ENCODE data around the gene ERG.
A peak's percentile ranks its signal among the peaks of the same experiment; 100 is the strongest.

Gene ERG

GRCh38 chr21:38439957-38440356 lies 58.3 kb downstream of the ERG start:
- no peaks in the 10 kb centered on the region for H3K9me3 ChIP-seq (ENCODE audit: severe bottlenecking)
- DNase-seq (ENCODE audit: low spot score) (no peak), ATAC-seq (ENCODE audit: low read depth) (no peak)
- H3K36me3 ChIP-seq (ENCODE audit: low read depth): no peaks in the 10 kb centered on the region
- H3K27ac ChIP-seq (ENCODE audit: poor library complexity, severe bottlenecking): peak overlapping the region; percentile 59
- no peaks in the 10 kb centered on the region for H3K27me3 ChIP-seq (ENCODE audit: insufficient read depth, poor library complexity, severe bottlenecking)
- TF ChIP-seq CTCF (IDR thresholded peaks at IDR 0.05; ENCODE audit: poor library complexity, severe bottlenecking): no peak
- H3K4me3 ChIP-seq (ENCODE audit: severe bottlenecking): no peak overlapping the region
- peaks cover 9% of the 10 kb centered on the region for H3K4me1 ChIP-seq (ENCODE audit: insufficient read depth, poor library complexity, severe bottlenecking)

GRCh38 chr21:38439426-38439825 lies 58.9 kb downstream of the ERG start:
- Histone ChIP-seq H3K4me1 (ENCODE audit: insufficient read depth, poor library complexity, severe bottlenecking) (peaks cover 9% of the 10 kb centered on the region), H3K27ac (ENCODE audit: poor library complexity, severe bottlenecking) (no peak overlapping the region), H3K36me3 (ENCODE audit: low read depth) (no peaks in the 10 kb centered on the region), H3K4me3 (ENCODE audit: severe bottlenecking) (no peak overlapping the region), H3K9me3 (ENCODE audit: severe bottlenecking) (no peaks in the 10 kb centered on the region), H3K27me3 (ENCODE audit: insufficient read depth, poor library complexity, severe bottlenecking) (no peaks in the 10 kb centered on the region)
- no peak for ATAC-seq (ENCODE audit: low read depth)
- no peak for TF ChIP-seq CTCF (IDR thresholded peaks at IDR 0.05; ENCODE audit: poor library complexity, severe bottlenecking)
- no peak for DNase-seq (ENCODE audit: low spot score)

GRCh38 chr21:38438462-38438893 lies 59.8 kb downstream of the ERG start:
- no peak for TF ChIP-seq CTCF (IDR thresholded peaks at IDR 0.05; ENCODE audit: poor library complexity, severe bottlenecking)
- H3K9me3 ChIP-seq (ENCODE audit: severe bottlenecking): no peaks in the 10 kb centered on the region
- H3K4me3 ChIP-seq (ENCODE audit: severe bottlenecking): no peak overlapping the region
- ATAC-seq (ENCODE audit: low read depth): no peak
- H3K36me3 ChIP-seq (ENCODE audit: low read depth): no peaks in the 10 kb centered on the region
- peaks cover 9% of the 10 kb centered on the region for H3K4me1 ChIP-seq (ENCODE audit: insufficient read depth, poor library complexity, severe bottlenecking)
- DNase-seq (ENCODE audit: low spot score): no peak
- H3K27me3 ChIP-seq (ENCODE audit: insufficient read depth, poor library complexity, severe bottlenecking): no peaks in the 10 kb centered on the region
- no peak overlapping the region for H3K27ac ChIP-seq (ENCODE audit: poor library complexity, severe bottlenecking)

- H3K27me3 ChIP-seq (ENCODE audit: insufficient read depth, poor library complexity, severe bottlenecking): no peaks in the 10 kb centered on the region
- ATAC-seq (ENCODE audit: low read depth) (no peak), DNase-seq (ENCODE audit: low spot score) (no peak)
- H3K4me1 ChIP-seq (ENCODE audit: insufficient read depth, poor library complexity, severe bottlenecking): peaks cover 9% of the 10 kb centered on the region
- no peaks in the 10 kb centered on the region for H3K36me3 ChIP-seq (ENCODE audit: low read depth)
- H3K9me3 ChIP-seq (ENCODE audit: severe bottlenecking): no peaks in the 10 kb centered on the region
- TF ChIP-seq CTCF (IDR thresholded peaks at IDR 0.05; ENCODE audit: poor library complexity, severe bottlenecking): no peak
- no peak overlapping the region for H3K27ac ChIP-seq (ENCODE audit: poor library complexity, severe bottlenecking)
- H3K4me3 ChIP-seq (ENCODE audit: severe bottlenecking): no peak overlapping the region
These were observed 61.9 kb downstream of the ERG start for GRCh38 chr21:38436341-38436740.

GRCh38 chr21:38434913-38435533 lies 63.3 kb downstream of the ERG start:
- Histone ChIP-seq H3K4me1 (ENCODE audit: insufficient read depth, poor library complexity, severe bottlenecking) (peaks cover under 1% of the 10 kb centered on the region), H3K36me3 (ENCODE audit: low read depth) (no peaks in the 10 kb centered on the region)

More at GRCh38 chr21:38434913-38435533, 63.3 kb downstream of the ERG start:
- H3K27ac ChIP-seq (ENCODE audit: poor library complexity, severe bottlenecking): no peak overlapping the region
- TF ChIP-seq CTCF (IDR thresholded peaks at IDR 0.05; ENCODE audit: poor library complexity, severe bottlenecking): no peak
- ATAC-seq (ENCODE audit: low read depth): peak; percentile 66
- H3K27me3 ChIP-seq (ENCODE audit: insufficient read depth, poor library complexity, severe bottlenecking): no peaks in the 10 kb centered on the region
- no peak overlapping the region for H3K4me3 ChIP-seq (ENCODE audit: severe bottlenecking)
- no peak for DNase-seq (ENCODE audit: low spot score)
- H3K9me3 ChIP-seq (ENCODE audit: severe bottlenecking): no peaks in the 10 kb centered on the region

Data from RWPE2 (cell line).